Frontal cortex (tissue), 4 donors: ENCODE measurements around the gene TMEM235. TPM values are rescaled to one million over a fixed set of nuclear protein-coding genes. Genes with fewer than 3 reads are reported as not detected.

Source experiments
- DNase-seq, 2 donors: peaks; one replicate each; pipeline ENCODE4 v3.0.0; 2012; ENCODE audit warnings: low spot score in 2 of 2
- FAIRE-seq: peaks from 2 replicates; lab custom pipeline; 2012; peaks lifted over from hg19 to GRCh38; lab: Jason Lieb, UNC
- total RNA-seq: library from RNA; depleted of rRNA; stranded (reverse); fragments of >200 nt; gene quantifications from one replicate; pipeline ENCODE4 v1.2.3, GENCODE V29; 2014
- donor health status: control.
- donor health status: control.
- donor health status: control.

Gene TMEM235
- total RNA-seq, 1 donor from 2014 or later, result not detected

DNA sequence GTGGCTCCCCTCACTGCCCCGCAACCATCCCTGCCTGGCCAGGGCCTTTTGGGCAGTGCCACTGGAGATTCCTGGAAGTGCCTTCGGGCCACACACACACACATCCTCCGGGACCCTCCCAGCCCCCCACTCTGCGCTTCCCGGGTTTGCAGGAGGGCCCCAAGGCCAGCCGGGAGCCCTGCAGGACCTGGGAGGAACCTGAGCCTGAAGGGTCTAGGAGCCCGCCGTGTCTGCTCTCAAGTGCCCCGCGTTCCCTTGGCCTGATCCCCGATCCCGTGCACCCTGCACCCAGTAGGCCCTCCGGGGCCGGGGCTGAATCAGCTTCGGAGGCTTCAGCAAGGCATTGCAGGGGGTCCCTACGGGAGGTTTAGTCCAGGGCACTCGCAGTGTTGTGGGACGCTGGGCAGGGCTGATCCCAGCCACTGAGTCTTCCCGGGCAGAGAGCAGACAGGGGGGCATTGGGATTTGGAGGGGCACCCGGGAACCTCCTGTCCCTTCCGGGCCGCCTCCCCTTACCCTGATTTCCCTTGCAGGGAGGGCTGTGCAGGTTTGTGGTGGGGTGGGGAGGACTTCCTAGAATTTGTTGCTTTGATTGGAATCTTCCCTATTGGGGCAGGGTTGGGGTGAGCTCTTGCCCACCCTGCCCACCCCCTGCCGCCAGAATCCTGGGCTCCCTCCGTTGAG, 36.9 kb downstream of the TMEM235 start:
- DNase-seq (no peak), FAIRE-seq (no peak)

DNA sequence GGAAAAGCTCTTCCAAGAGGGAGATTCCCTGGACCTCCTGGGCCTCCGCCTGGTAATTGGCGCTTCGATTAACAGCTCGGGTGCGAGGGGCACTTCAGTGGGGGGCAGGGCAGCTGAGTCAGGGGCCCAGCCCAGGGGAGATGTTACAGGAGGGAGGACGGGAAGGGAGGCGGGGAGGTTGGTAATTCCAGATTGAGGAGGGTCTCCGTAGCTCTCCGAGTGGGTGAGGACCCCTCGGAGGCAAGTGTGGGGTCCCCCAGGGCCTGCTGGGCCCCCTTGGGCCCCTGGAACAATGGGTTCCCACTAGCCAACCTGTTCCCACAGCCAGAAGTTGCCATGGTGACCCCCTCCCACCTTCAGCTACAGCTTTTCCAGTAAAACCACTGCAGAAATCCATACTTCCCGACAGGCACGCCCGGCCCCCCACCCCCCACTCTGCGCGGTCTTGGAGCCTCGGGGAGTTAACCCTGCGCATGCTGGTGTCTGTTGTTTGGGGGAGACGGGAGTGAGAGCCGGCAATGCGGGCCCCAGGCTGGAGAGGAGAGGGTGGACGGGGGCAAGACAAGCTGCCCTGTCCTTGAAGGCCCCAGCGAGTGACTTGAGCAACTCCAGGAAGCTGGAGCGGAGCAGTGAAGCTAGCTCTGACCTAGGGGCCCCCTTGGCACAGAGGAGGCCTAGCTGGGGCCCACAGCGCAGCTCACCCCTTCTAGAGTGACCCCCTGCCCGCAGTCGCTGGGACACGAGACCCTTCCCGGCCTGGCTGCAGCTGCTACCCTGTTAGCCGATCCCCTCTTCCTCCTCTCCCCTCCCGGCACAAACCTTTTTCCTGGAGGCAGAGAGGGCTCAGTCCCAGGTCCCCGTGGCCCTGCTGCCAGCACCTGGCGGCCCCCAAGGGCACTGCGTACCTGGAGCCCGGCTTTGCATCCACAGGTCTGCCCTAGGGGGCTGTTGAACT, 37.8 kb downstream of the TMEM235 start:
- DNase-seq (no peak), FAIRE-seq (no peak)

DNA sequence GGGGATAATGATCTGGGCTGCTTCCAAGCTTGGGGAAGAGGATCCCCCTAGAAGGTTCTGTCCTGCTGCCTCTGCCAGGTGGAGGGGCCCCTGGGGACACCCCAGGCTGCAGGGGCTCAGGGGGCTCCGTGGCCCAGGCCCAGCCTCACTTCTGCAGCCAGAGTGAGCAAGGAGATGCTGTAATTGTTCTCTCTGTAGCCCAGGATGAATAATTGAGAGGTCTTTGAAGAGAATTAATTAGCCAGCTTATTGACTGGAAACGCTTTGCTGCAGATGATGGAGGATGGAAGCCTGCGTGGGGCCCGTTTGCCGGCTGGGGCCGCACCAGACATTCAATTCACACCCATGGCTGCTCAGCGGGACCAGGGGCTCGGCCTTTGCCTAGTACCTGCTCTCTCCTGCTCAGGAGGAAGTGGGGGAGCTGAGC, 38.5 kb downstream of the TMEM235 start:
- DNase-seq, result no peak
- no peak for FAIRE-seq

DNA sequence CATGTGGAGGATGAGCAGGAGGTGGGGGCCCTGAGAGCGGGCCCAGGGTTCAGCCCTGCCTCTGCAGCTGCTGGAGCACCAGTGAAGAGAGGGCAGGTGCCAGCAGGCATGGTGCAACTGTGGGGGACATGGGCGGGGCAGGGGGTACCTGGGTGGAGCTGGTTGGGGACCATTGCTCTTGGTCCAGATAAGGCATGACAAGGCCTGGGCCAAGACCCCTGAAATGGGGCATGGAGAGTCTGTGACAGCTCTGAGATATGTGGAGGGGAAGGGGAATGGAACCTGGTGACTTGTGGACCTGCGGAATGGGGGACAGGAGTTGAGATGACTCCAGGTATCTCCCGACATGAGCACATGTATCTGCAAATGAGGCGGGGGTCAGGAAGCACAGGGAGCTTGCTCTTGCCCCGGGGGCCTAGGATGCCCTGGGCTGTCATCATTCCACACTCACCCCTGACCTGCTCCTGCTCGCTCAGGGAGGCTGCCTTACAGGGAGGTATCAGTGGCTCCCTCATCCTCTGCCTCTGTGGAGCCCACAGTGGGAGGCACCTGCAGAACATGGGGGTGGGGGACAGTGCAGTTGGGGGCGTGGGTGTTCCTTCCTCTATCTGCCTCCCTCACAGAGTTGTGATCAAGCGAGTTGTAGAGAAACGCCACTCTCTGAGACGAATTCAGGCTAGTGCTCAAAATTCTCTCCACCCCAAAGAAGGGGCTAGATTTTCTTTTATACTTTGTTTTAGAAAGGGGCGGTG, 40.2 kb downstream of the TMEM235 start:
- no peak for FAIRE-seq
- no peak for DNase-seq

DNA sequence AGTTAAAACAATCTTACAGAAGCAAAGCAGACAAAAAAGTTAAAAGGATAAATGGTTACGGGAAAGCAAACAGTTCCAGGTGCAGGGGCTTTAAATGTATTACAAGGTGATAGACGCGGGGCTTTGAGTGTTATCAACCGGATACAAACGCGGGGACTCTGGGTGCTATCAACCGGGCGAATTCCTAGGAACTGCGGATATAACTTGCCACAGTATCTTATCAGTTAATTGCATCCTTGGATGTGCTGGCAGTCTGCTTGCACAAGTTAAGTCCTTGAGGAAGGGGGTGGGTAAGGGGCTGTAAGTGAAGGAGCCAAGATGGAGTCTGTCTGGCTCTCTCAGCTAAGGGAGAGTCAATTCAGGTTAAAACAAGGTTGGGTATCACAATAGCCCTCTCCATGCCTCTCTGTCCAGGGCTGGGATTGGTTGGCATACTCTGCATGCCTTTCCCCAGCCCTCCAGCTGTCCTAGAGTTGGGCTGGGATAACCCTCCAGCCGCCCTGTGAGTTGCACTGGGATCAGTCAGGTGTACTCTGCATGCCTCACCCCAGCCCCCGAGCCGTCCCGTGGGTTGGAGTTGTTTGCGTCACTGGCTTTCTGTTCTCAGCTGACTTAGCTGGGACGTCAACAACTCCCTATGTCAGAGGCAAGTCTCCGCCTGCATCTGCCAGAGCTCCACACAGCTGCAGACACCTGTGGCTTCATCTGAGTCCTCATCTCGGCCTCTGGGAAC, 40.9 kb downstream of the TMEM235 start:
- DNase-seq, result no peak
- FAIRE-seq, result no peak

DNA sequence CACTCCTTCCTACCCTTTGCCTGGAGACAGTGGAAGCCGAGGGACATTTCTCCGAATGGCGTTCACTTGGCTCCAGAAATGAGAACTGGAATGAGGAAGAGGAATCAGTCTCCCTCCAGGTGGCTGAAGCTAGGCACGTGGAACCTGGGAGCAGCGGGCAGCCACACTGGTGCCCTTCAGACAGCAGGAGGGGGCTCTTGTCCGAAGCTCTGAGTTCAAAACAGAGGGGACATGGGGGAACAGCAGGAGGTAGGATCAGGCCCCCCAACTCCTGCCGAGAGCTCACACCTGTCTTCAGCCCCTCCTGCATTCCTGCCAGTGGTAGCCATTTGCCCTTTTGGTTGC, 41.5 kb downstream of the TMEM235 start:
- FAIRE-seq, result no peak
- DNase-seq, result no peak

DNA sequence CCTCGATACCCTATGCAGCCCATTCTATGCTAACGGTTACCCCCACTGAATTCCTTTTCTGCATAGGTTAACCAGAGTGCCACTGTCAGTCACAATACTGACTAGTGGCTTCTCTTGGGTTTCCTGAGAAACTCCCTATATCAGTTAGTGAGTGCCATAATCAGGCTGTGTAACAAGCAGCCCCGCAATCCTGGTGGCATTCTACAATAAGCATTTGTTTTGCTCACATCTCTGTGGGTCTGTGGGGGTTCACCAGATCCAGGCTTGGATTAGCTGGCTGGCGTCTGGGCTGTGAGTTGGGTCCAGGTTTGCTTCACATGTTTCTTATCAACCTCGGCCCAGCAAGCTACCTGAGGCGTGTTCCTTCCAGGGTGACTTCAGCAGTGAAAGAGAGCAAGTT, 42.4 kb downstream of the TMEM235 start:
- no peak for FAIRE-seq
- no peak for DNase-seq

DNA sequence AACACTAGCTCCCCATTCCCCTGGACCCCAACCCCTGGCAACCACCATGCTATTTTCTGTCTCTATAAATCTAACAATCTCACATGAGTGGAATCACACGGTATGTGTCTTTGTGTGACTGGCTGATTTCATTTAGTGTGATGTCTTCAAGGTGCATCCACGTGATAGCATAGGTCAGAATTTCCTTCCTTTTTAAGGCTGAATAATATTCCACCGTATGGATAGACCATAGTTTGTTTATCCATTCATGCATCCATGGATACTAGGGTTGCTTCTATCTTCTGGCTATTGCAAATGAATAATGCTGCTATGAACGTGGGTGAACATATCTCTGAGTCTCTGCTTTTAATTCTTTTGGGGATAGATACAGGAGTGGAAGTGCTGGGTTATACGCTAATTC, 43.9 kb downstream of the TMEM235 start:
- no peak for DNase-seq
- FAIRE-seq, result no peak

DNA sequence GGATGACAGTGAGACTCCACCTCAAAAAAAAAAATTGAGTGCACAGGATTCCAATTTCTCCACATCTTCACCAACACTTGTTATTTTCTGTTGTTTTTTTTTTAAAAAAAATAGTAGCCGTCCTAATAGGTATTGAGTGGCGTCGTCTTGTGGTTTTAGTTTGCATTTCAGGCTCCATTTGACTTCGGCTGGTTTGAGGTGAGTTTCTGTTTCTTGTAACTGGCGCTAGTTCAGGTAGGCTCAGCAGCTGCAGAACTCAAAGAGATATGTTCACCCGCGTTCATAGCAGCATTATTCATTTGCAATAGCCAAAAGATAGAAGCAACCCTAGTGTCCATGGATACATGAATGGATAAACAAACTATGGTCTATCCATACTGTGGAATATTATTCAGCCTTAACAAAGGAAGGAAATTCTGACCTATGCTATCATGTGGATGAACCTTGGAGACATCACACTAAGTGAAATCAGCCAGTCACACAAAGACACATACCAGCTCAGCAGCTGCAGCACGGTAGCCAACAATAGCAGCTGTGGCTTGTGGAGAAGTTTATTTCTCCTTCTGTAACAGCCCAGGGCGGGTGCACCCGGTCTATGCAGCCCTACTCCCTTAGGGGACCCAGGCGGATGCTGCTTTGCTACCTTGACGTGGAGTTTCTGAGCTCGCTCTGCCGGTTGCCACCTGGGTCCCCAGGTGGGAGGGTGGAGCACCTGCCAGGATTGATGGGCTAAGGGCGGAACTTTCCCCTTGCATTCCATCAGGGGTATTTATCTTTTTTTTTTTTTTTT, 44.9 kb downstream of the TMEM235 start:
- DNase-seq (no peak), FAIRE-seq (no peak)

DNA sequence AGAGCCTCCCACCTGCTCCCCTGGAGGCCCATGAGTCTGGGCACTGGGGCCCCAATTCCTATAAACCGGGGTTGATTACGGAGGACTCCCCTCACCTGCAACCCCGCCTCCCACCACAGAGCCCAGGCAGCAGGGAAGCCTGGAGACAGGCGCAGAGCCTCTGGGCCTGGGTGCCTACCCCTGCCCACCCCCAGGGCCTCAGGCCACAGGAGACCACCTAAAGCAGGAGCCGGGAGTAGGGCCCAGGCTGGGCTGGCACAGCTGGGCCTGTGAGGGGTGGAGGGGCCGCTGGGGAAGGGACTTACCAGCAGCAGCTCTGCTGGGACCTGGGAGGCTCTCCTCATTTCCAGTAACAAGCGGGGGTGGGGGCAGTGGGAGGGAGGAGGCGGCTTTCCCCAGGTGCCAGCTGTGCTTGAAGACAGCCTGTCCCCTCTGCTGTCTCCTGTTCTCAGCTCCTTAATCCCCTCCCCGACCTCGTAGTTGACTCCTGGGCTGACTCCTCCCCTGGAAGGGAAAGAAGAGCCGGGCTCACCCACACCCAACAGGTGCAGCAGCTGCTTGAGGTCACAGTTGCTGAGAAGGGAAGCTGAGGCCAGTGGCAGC, 46.8 kb downstream of the TMEM235 start:
- FAIRE-seq (no peak), DNase-seq (no peak)

DNA sequence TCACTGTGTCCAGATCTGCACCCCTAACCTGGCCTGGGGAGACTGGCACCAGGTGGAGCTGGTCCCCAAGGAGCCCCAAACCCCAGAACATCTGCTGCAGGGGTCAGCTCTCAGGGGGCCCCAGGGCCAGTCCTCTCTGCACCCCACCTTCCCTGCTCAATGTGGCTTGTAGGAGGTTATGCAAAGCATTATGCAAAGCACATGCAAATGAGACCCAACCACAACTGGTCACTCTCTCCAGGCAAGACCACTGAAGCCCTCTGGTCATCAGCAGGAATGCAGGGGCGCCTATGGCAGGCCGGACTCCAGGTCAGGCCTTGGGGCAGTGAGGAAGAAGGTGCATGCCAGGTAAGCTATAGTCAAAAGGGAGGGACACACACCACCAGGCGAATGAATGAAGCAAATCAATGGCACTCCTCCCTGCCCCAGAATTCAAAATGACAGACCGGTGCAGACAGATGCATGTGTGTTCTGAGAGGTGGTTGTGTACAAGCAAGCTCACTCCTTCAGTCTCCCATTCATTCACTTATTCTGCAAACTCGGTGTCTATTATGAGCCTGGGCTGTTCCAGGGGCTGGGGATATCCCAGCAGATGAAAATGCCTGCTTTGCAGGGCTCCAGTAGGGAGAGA, 48.0 kb downstream of the TMEM235 start:
- no peak for FAIRE-seq
- DNase-seq, result no peak

DNA sequence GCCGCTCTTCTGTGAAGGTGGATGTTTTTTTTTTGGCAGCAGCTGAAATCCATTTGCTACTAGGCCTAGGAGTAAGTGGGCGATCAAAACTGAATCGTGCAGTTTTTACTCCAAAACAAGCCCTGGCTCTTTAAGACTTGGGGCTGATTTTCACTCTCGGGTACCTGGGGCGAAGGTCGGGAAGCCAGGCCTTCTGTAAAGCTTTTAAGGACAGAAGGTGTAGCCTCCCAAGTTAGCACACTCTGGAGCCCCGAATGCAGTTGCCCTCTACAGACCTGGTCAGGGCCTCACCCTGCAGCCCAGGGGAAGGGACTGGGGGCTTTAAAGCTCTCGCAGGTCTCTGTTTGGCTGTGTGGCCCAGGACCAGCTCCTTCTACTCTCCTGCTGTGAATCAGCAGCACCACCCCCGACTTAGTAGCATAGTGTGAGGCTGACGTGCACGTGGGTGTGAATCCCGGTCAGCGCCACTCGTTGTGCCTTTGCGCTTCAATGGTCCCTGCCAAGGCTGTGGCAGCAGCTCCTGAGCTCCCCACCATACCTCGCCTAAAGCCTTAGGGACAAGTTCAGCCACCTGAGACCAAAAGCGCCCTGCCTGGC, 49.9 kb downstream of the TMEM235 start:
- DNase-seq, result no peak
- FAIRE-seq, result no peak

DNA sequence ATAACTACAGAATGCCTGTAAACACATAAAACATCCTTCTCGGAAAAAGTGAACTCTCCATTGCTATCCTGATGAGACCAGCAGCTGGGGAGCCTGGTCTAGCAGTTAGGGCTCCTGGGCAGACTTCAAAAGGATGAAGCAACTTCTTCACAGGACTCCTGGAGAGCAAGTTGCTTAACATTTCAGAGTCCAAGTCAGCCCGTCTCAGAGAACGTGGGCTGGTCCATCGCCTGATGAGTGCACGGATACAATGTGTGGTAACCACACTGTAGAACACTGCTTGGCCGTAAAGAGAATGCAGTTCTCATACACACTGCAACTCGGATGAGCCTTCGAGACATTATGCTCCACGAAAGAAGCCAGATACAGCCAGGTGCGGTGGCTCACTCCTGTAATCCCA, 52.7 kb downstream of the TMEM235 start:
- FAIRE-seq, result no peak
- no peak for DNase-seq

DNA sequence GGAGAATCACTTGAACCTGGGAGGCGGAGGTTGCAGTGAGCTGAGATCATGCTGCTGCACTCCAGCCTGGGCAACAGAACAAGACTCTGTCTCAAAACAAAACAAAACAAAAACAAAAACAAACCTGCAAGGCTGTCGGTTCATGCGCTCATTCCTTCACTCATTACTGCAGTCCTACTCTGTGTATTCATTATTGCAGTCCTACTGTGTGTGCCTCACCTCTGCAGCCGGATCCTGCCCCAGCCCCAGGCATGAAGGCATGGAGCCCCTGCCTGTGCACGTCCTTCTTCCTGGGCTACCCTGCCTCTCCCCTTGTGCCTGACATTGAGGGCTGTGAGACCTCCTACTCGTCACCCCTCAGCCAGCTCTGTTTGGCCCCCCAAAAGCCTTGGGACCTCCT, 57.6 kb downstream of the TMEM235 start:
- FAIRE-seq (no peak), DNase-seq (no peak)

DNA sequence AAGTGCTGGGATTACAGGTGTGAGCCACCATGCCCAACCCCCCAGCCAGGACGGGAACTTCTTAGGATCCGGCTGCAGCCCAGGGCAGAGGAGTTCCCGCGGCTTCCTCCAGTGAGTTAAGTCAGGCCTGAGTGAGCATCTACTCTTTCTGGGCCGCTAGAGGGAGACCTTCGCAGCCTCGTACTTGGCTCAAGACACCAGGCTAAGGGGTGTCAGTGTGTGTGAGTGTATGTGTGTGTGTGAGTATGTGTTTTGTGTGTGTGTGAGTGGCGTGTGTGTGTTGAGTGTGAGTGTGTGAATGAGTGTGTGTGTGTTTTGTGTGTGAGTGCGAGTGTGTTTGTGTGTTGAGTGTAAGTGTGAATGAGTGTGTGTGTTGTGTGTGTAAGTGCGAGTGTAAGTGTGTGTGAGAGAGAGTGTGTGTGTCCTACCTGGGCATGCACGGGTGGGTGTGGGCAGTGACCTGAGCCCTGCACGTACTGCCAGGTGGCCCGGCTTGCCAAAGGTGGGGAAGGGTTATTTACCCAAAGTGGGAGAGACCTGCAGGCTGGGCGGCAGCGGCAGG, 58.5 kb downstream of the TMEM235 start:
- DNase-seq (peak in 1 of 2 donors; percentile 75), FAIRE-seq (no peak)
